IMR-90 (cell line): ENCODE data around the gene TEX13D. TPM values are rescaled to one million over a fixed set of nuclear protein-coding genes. Genes with fewer than 3 reads are reported as not detected.
A peak's percentile ranks its signal among the peaks of the same experiment; 100 is the strongest.

ENCODE experiments used
- ATAC-seq: fragments of 200-7000 bp; cut with Tn5 transposase; 2 replicates; pipeline ENCODE4 v1.9.1; 2020; ENCODE audit warnings: low read depth, mild to moderate bottlenecking, moderate library complexity
- BruUV-seq: library from RNA; stranded (reverse); fragments of 400-500 nt; replicated peaks from 2 replicates; lab custom pipeline; 2021; lab: Mats Ljungman, UMichigan
- CTCF ChIA-PET: fragments of 300-600 bp; formaldehyde crosslinking; extraction: SDS; loops from one replicate; lab custom pipeline; 2021; ENCODE audit warnings: antibody characterized with exemption; lab: Yijun Ruan, JAX
- POLR2A ChIA-PET: fragments of 300-600 bp; sonication (Branson Sonifier 250); formaldehyde crosslinking; loops from one replicate; lab custom pipeline; 2022; ENCODE audit warnings: antibody characterized with exemption; ENCODE audit not compliant: unreplicated experiment; lab: Charles Lee
- DNase-seq: peaks from one replicate; pipeline ENCODE4 v3.0.0; 2013
- H2AFZ ChIP-seq: replicated peaks from 2 replicates; pipeline ENCODE3; 2013; ENCODE audit warnings: low read length, mild to moderate bottlenecking; ENCODE audit not compliant: poor library complexity
- H2AK5ac ChIP-seq: 2 replicates; pipeline ENCODE4 v1.6.1; 2013; ENCODE audit warnings: low read depth, low read length, inconsistent platforms
- H2AK9ac ChIP-seq: replicated peaks from 2 replicates; pipeline ENCODE3; 2013; ENCODE audit warnings: mild to moderate bottlenecking, low read depth, low read length, moderate library complexity; ENCODE audit not compliant: poor library complexity
- H2BK120ac ChIP-seq: 2 replicates; pipeline ENCODE4 v1.6.1; 2013; ENCODE audit warnings: low read depth, low read length, inconsistent platforms
- H2BK15ac ChIP-seq: 3 replicates; pipeline ENCODE4 v1.6.1; 2013; ENCODE audit warnings: low read depth, low read length, inconsistent platforms
- H2BK20ac ChIP-seq: 2 replicates; pipeline ENCODE4 v1.6.1; 2013; ENCODE audit warnings: low read depth, mild to moderate bottlenecking, inconsistent platforms, low read length, moderate library complexity
- H2BK5ac ChIP-seq: 2 replicates; pipeline ENCODE4 v1.6.1; 2013; ENCODE audit warnings: mild to moderate bottlenecking, low read depth, low read length, inconsistent platforms; ENCODE audit not compliant: poor library complexity, severe bottlenecking
- H3K14ac ChIP-seq: replicated peaks from 2 replicates; pipeline ENCODE4 v1.6.1; 2013; ENCODE audit warnings: low read depth, low read length, inconsistent platforms
- H3K18ac ChIP-seq: 2 replicates; pipeline ENCODE4 v1.6.1; 2013; ENCODE audit warnings: low read depth, low read length, control low read depth
- H3K23ac ChIP-seq: 2 replicates; pipeline ENCODE4 v1.6.1; 2013; ENCODE audit warnings: low read depth, low read length, inconsistent platforms
- H3K27ac ChIP-seq: 2 replicates; pipeline ENCODE4 v1.5.1; 2013; ENCODE audit warnings: mild to moderate bottlenecking, control low read depth, low read length; ENCODE audit not compliant: insufficient read depth
- H3K27me3 ChIP-seq: 2 replicates; pipeline ENCODE4 v1.6.1; 2013; ENCODE audit warnings: low read length; ENCODE audit not compliant: control insufficient read depth, insufficient read depth
- H3K36me3 ChIP-seq: 2 replicates; pipeline ENCODE4 v1.6.1; 2013; ENCODE audit warnings: low read length, mixed read lengths; ENCODE audit not compliant: control insufficient read depth, insufficient read depth
- H3K4ac ChIP-seq: 2 replicates; pipeline ENCODE4 v1.6.1; 2013; ENCODE audit warnings: low read depth, low read length, inconsistent platforms
- H3K4me1 ChIP-seq: 2 replicates; pipeline ENCODE4 v1.6.1; 2013; ENCODE audit warnings: low read length, mixed read lengths; ENCODE audit not compliant: control insufficient read depth, insufficient read depth
- H3K4me2 ChIP-seq: 2 replicates; pipeline ENCODE4 v1.6.1; 2013; ENCODE audit warnings: low read depth, mild to moderate bottlenecking, control low read depth, low read length, moderate library complexity
- H3K4me3 ChIP-seq: 2 replicates; pipeline ENCODE4 v1.5.1; 2013; ENCODE audit warnings: low read depth, mild to moderate bottlenecking, control low read depth, low read length, moderate library complexity; ENCODE audit not compliant: insufficient read depth
- H3K56ac ChIP-seq: 2 replicates; pipeline ENCODE4 v1.6.1; 2013; ENCODE audit warnings: low read length, inconsistent platforms; ENCODE audit not compliant: insufficient read depth; ENCODE audit errors: extremely low read depth
- H3K79me1 ChIP-seq, 2 experiments: 2 replicates each; pipeline ENCODE4 v1.6.1; 2013; ENCODE audit warnings: low read length in 2 of 2, inconsistent platforms in 1 of 2, low read depth in 1 of 2
- H3K9ac ChIP-seq: 2 replicates; pipeline ENCODE4 v1.6.1; 2013; ENCODE audit warnings: low read depth, low read length, control low read depth
- H3K9me1 ChIP-seq: 2 replicates; pipeline ENCODE4 v1.6.1; 2013; ENCODE audit warnings: low read length, inconsistent platforms; ENCODE audit not compliant: insufficient read depth
- H3K9me3 ChIP-seq: 2 replicates; pipeline ENCODE4 v1.6.1; 2013; ENCODE audit warnings: low read length; ENCODE audit not compliant: control insufficient read depth, insufficient read depth
- H4K20me1 ChIP-seq: 2 replicates; pipeline ENCODE4 v1.6.1; 2013; ENCODE audit warnings: low read length, inconsistent platforms; ENCODE audit not compliant: insufficient read depth
- H4K5ac ChIP-seq: 2 replicates; pipeline ENCODE4 v1.6.1; 2013; ENCODE audit warnings: mild to moderate bottlenecking, low read depth, low read length, control low read depth
- H4K8ac ChIP-seq, 2 experiments: 2 replicates each; pipeline ENCODE4 v1.6.1; 2013; ENCODE audit warnings: low read depth in 2 of 2, low read length in 2 of 2, control low read depth in 1 of 2, inconsistent platforms in 1 of 2
- H4K91ac ChIP-seq: 2 replicates; pipeline ENCODE4 v1.6.1; 2013; ENCODE audit warnings: low read depth, low read length, inconsistent platforms; ENCODE audit not compliant: insufficient read depth
- CEBPB ChIP-seq: IDR thresholded peaks from 2 replicates; pipeline ENCODE4 v1.6.1; 2012; ENCODE audit warnings: low read depth, low read length, improper control_type of control experiment
- MXI1 ChIP-seq: IDR thresholded peaks from 2 replicates; pipeline ENCODE4 v1.6.1; 2012; ENCODE audit warnings: low read depth, mild to moderate bottlenecking, low read length, moderate library complexity, borderline replicate concordance
- POLR2A ChIP-seq: IDR thresholded peaks from 2 replicates; pipeline ENCODE4 v1.6.1; 2012; ENCODE audit warnings: mild to moderate bottlenecking, low read depth, low read length
- RAD21 ChIP-seq: IDR thresholded peaks from 2 replicates; pipeline ENCODE4 v1.6.1; 2012; ENCODE audit warnings: low read length, improper control_type of control experiment
- WGBS, 2 experiments: methylation state at CpG; one replicate each; pipeline versions ENCODE4 v1.1.5 to v1.1.7; 2013; ENCODE audit warnings: missing lambda C conversion rate in 2 of 2; ENCODE audit not compliant: insufficient read length in 1 of 2; ENCODE audit errors: extremely low coverage in 2 of 2; 5-methylcytosine and 5-hydroxymethylcytosine counted together
- dilution Hi-C: fragments of 300-500 bp; cut with HindIII; formaldehyde crosslinking; loops from one replicate; pipeline ENCODE4 v1.14.3; 2018; ENCODE audit warnings: low sequenced_read_pairs; ENCODE audit not compliant: unreplicated experiment
- in situ Hi-C: fragments of 300-500 bp; cut with MboI; formaldehyde crosslinking; loops from 3 replicates; pipeline ENCODE4 v1.14.3; 2019; ENCODE audit warnings: low sequenced_read_pairs, inconsistent platforms, mixed read lengths
- intact Hi-C: fragments of 100-400 bp; cut with micrococcal nuclease; formaldehyde crosslinking; loops from 2 replicates; pipeline ENCODE4 v1.10.0; 2022
- polyA plus RNA-seq, 3 experiments: library from polyadenylated mRNA; depleted of rRNA; stranded (reverse); fragments of >200 nt; gene quantifications; 2 replicates each; pipeline ENCODE4 v1.2.3, GENCODE V29; 2012; ENCODE audit warnings: low replicate concordance in 1 of 3
- total RNA-seq: library from RNA; depleted of rRNA; stranded (reverse); fragments of >200 nt; gene quantifications from 2 replicates; pipeline ENCODE4 v1.2.3, GENCODE V29; 2012

Gene TEX13D
- total and polyA plus RNA-seq, 2 of the 4 experiments (the other 2 are of a cell fraction) = not detected

- H3K4ac ChIP-seq = no peak overlapping the region
- POLR2A ChIA-PET = no interaction called here
- H4K91ac ChIP-seq = no peak overlapping the region
- H2AK9ac ChIP-seq = no peak overlapping the region
- WGBS, 2 experiments = 80% methylated on average over 1 of the region's 15 CpGs; no CpG with 5 or more reads in 1 of the 2 experiments
- intact Hi-C loops (no loop called here), dilution Hi-C loops (no loop called here), in situ Hi-C loops (no loop called here)
- H3K9ac ChIP-seq = no peak overlapping the region
- DNase-seq (no peak), ATAC-seq (no peak)
- no peak overlapping the region for H3K27ac ChIP-seq
- no peaks in the 10 kb centered on the region for H3K27me3 ChIP-seq
- BruUV-seq = no TSS peak
- no peaks in the 10 kb centered on the region for H3K9me3 ChIP-seq
- H2AFZ ChIP-seq = peak overlapping the region; percentile 29
- no peak overlapping the region for H2AK5ac ChIP-seq
- H2BK15ac ChIP-seq = no peak overlapping the region
- no peak overlapping the region for H4K8ac ChIP-seq
- no peak overlapping the region for H3K56ac ChIP-seq
- no peaks in the 10 kb centered on the region for H3K36me3 ChIP-seq
- CTCF ChIA-PET = no interaction called here
- no peak overlapping the region for H3K23ac ChIP-seq
- H3K4me1 ChIP-seq = no peaks in the 10 kb centered on the region
- H2BK5ac ChIP-seq = no peak overlapping the region
- no peak overlapping the region for H3K4me3 ChIP-seq
- H2BK20ac ChIP-seq = no peak overlapping the region
- H3K79me1 ChIP-seq = no peaks in the 10 kb centered on the region
- no peaks in the 10 kb centered on the region for H4K20me1 ChIP-seq
- H3K9me1 ChIP-seq = no peaks in the 10 kb centered on the region
- TF ChIP-seq CEBPB (no peak), POLR2A (no peak), RAD21 (no peak), MXI1 (no peak)
- no peak overlapping the region for H3K14ac ChIP-seq
- no peak overlapping the region for H4K5ac ChIP-seq
- H2BK120ac ChIP-seq = no peak overlapping the region
- no peak overlapping the region for H3K18ac ChIP-seq
- H3K4me2 ChIP-seq = no peak overlapping the region
Observed at GRCh38 chrX:124346877-124347241, 14.4 kb downstream of the TEX13D start.
